NCI-H345 treated with DMSO at 0.1 percent for 48 hours (cell line): ENCODE data around the gene MIPOL1.
"Not testable (repeated sequence)": the region's sequence is repeated elsewhere in the genome, so short reads cannot be mapped to it uniquely, and the experiment has no call there.

ENCODE experiments used
- DNase-seq: peaks from one replicate; lab custom pipeline; 2025; ENCODE audit not compliant: unreplicated experiment; lab: John Stamatoyannopoulos, UW

Gene MIPOL1

DNA sequence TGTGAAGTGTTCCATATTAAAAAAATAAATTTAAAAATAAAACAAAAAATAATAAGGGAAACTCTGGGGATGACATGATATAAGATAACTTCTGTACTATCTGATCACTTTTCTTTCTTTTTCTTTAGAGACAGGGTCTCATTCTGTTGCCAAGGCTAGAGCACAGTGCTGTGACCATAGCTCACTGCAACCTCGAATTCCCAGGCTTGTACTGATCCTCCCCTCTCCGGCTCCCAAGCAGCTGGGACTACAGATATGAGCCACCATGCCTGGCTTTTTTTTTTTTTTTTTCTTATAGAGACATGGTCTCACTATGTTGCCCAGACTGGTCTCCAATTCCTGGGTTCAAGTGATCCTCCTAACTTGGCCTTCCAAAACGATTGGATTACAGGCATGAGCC, 10.4 kb upstream of the MIPOL1 start:
- DNase-seq = no peak

DNA sequence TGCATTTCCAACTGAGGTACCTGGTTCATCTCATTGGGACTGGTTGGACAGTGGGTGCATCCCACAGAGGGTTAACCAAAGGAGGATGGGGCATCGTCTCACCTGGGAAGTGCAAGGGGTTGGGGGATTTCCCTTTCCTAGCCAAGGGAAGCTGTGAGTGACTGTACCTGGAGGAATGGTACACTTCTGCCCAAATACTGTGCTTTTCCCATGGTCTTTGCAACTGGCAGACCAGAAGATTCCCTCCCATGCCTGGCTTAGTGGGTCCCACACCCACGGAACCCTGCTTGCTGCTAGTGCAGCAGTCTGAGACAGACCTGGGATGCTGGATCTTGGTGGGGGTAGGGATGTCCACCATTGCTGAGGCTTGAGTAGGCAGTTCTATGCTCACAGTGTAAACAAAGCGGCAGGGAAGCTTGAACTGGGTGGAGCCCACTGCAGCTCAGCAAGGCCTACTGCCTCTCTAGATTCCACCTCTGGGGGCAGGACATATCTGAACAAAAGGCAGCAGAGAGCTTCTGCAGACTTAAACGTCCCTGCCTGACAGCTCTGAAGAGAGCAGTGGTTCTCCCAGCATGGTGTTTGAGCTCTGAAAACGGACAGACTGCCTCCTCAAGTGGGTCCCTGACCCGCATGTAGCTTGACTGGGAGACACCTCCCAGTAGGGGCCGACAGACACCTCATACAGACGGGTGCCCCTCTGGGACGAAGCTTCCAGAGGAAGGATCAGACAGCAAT, 9.7 kb upstream of the MIPOL1 start:
- not testable (repeated sequence) for DNase-seq

DNA sequence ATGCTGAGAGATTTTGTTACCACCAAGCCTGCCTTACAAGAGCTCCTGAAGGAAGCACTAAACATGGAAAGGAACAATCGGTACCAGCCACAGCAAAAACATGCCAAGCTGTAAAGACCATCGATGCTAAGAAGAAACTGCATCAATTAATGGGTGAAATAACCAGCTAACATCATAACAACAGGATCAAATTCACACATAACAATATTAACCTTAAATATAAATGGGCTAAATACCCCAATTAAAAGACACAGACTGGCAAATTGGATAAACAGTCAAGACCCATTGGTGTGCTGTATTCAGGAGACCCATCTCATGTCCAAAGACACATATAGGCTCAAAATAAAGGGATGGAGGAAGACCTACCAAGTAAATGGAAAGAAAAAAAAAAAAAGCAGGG, 8.0 kb upstream of the MIPOL1 start:
- not testable (repeated sequence) for DNase-seq

DNA sequence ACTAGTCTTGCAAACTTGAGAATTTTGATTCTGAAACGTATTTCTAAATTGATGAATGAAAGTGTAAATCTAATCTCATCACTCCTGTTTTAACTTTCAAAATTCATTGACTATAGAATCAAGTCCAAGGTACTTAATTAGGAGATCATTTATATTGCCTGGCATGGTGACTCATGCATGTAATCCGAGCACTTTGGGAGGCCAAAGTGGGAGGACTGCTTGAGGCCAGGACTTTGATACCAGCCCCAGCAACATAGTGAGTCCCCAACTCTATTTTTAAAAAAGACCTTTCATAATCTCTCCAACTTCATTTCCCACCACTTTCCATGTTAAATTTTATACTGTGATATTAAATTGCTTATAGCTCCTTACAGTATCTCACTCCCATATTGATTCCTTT, 3.0 kb upstream of the MIPOL1 start:
- no peak for DNase-seq

DNA sequence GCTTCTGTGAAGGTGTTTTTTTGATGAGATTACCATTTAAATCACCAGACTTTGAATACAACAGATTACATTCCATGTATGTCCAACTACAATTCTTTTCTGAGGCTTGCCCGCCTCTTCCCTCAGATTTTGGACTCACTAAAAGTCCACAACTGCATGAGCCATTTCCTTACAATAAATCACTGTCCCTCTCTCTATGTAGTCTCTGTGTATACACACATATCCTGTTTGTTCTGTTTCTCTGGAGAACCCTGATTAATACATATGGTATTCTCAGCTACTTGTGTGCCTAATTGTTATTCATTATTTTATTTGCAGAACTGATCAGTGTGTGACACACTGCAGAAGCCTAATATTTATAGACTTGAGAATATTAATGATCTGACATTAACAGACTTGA, 2.4 kb upstream of the MIPOL1 start:
- DNase-seq = no peak

DNA sequence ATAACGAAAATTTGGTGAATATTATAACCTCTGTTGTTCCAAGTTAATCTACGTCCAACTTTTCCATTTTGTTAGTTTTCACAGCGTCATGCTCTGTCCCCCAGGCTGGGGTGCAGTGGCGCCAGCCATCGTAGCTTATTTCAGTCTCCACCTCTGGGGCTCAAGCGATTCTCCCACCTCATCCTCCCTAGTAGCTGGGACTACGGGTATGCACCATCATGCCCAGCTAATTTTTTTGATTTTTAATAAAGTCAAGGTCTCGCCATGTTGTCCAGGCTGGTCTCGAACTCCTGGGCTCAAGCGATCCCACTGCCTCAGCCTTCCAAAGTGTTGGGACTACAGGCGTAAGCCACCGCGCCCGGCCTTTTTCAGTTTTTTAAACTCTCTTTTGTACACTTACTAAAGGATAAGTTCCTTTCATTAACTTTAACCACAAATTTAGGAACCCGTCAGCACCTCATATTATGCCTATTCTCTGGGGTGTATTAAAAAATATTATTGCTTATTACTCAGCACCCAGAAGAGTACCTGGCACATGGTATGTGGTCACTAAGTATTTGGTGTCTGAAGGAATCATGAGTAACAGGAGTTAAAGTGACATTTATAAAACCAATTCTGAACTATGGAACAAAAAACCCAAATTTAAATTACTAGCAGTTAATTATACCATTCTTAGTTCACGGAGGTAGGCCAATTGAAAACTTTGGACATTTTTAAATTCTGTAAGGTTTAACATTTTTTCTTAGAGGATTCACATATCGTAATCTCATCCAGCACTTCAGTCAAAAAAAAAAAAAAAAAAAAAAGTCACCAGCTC, 925 bp upstream of the MIPOL1 start:
- no peak for DNase-seq

DNA sequence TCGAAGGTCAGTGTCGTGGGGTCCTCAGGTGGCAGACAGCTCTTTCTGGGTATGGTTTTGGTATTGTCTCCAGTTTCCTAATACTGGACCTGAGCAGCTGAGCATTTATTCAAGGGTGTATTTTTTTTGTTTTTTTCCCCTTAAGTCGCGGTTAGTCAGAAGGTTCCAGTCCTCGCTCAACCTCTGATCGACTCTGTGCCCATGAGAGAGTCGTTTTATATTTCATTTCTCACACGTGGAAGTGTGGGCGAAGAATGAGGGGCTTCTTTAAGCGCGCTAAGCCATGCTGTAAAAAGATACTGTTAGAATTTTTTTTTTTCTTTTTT, 499 bp downstream of the MIPOL1 start:
- peak; percentile 55 for DNase-seq

DNA sequence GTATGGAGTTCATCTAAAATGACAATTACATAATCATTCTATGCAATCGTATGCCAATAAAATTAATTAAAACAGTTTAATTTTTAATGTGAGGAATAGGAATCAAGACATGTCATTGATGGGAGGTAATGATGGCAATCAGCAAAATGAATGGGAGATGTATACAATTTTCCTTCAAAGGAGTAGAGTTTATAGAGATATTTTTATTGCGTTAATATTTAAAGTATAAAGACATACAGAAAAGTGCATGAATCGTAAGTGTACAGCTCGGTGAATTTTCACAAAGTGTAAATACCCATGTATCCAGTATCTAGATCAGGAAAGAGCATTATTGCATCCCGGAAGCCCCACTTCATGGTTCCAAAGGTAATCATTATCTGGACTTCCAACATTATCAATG, 1.2 kb downstream of the MIPOL1 start:
- DNase-seq = no peak

DNA sequence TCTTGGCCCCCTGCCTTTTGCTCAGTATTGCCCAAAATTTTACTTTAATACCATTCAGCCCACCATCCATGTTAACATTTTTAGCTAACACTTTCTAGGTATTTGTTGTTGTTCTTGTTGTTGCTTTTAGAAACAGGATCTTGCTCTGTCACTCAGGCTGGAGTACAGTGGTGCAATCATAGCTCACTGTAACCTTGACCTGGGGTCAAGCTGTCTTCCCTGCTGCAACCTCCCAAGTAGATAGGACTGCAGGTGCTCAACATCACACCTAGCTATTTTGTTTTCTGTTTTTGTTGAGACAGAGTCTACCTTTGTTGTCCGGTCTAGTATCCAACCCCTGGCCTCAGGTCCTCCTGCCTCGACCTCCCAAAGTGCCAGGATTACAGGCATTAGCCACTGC, 4.0 kb downstream of the MIPOL1 start:
- DNase-seq = no peak

DNA sequence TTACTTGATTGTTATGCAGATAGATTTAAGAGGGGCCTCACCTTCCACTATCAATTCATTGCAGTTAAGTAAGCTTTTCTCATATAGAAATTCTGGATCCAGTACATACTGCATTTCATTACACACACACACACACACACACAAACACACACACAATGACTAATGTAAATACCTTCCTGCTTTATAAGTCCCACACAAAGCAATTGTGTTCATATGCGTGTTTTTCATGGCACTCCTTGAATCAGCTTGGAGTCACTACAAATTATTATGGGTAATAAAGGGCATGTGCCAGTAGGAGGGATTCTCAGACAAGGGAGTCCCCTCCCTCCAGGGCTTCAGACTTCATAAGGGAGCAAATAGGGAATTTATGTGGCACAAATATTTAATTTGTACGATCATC, 4.5 kb downstream of the MIPOL1 start:
- no peak for DNase-seq

DNA sequence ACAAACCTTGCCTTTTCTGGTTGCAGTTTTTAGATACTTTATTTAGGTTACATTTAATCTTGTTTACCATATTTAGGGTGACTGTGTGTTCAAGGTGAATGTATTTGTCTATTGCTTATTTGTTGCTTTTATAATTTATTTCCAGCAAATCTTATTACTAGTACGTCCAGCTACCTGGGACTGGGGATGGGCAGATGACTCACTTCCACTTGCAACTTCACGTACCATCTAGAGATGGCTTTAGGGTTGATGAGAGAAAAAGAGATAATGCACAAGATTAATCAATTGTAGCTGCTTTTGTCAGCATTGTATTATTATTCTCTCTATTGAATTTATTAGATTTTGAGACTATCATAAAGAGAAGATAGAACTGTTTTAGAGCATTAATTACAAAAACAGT, 5.1 kb downstream of the MIPOL1 start:
- DNase-seq = no peak

DNA sequence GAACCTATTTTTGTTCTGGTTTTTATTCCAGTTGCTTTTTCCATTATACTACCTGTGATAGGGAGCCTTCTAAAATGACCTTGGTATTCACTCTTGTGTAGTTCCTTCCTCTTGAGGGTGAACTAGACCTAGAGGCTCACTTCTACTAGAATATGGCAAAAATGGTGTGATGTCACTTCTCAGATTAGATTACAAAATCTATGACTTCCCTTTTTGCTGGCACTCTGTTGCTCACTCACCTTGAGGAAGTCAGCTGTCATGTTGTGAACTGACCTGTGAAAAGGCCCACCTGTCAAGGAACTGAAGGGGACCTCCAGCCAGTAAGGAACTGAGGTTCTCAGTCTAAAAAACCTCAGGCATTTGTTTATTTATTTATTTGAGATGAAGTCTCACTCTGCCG, 5.7 kb downstream of the MIPOL1 start:
- no peak for DNase-seq

DNA sequence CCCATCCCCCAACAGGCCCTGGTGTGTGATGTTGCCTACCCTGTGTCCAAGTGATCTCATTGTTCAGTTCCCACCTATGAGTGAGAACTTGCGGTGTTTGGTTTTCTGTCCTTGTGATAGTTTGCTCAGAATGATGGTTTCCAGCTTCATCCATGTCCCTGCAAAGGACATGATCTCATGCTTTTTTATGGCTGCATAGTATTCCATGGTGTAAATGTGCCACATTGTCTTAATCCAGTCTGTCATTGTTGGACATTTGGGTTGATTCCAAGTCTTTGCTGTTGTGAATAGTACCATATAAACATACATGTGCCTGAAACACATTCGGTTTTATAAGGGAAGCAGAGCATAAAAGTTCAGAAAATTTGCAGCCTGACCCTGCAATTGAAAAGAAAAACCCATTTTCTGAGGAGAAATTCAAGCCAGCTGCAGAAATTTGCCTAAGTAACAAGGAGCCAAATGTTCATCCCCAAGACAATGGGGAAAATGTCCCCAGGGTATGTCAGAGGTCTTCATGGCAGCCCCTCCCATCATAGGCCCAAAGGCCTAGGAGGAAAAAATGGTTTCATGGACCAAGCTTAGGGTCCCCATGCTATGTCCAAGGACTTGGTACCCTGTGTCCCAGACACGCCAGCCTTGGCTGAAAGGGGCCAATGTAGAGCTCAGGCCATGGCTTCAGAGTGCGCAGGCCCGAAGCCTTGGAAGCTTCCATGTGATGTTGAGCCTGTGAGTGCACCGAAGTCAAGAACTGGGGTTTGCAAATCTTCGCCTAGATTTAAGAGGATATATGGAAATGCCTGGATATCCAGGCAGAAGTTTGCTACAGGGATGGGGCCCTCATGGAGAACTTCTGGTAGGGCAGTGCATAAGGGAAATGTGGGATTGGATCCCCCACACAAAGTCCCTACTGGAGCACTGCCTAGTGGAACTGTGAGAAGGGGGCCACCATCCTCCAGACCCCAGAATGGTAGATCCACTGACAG, 8.2 kb downstream of the MIPOL1 start:
- not testable (repeated sequence) for DNase-seq

DNA sequence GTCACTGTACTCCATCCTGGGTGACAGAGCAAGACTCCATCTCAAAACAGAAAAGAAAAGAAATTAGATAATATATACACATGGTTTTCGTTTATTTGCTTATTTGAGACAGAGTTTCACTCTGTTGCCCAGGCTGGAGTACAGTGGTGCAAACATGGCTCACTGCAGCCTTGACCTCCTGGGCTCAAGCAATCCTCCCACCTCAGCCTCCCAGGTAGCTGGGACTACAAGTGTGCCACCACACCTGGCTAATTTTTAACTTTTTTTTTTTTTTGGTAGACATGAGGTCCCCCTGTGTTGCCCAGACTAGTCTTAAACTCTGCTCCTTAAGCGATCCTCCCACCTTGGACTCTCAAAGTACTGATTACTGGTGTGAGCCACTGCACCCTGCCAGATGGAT, 11.9 kb downstream of the MIPOL1 start:
- DNase-seq = not testable (repeated sequence)

DNA sequence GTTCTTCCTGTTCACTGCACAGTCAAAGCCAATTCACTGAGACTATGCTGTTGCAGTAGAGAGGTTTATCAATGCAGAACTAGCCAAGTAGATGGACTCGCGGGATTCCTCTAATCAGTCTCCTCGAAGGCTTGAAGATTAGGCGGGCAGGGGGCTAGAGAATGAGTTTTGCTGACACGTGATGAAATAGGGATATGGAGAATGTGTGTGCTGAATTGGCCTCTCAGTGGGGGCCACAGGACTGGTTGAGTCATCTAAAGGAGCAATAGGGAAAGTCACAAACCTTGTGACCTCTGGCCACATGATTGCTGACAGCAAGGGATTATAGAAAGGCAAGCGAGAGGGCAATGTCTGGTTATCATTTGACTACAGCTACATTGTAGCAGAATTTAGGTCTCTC, 12.7 kb downstream of the MIPOL1 start:
- no peak for DNase-seq

DNA sequence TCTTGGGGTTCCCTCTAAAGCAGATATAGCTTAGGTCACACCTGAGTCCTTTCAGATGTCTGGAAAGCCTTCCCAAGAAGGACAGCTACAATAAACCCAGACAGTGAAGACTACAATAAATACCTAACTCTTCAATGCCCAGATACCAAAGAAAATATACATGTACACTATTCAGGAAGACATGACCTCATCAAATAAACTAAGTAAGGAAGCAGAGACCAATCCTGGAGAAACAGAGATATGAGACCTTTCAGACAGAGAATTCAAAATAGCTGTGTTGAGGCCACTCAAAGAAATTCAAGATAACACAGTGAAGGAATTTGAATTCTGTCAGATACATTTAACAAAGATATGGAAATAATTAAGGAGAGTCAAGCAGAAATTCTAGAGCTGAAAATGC, 15.3 kb downstream of the MIPOL1 start:
- DNase-seq = no peak

DNA sequence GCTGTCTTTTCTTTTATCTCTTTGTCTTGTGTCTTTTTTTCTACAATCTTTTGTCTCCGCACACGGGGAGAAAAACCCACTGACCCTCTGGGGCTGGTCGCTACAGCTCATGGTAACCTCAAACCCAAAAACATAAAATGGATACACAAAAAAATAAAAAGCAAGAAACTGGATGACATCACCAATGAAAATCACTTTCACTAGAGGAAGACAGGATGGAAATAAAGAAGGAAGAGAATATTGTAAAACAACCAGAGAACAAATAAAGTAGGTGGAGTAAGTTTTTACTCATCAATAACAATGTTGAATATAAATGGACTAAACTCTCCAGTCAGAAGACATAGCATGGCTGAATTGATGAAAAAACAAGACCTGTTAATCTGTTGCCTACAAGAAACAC, 17.6 kb downstream of the MIPOL1 start:
- DNase-seq = no peak

DNA sequence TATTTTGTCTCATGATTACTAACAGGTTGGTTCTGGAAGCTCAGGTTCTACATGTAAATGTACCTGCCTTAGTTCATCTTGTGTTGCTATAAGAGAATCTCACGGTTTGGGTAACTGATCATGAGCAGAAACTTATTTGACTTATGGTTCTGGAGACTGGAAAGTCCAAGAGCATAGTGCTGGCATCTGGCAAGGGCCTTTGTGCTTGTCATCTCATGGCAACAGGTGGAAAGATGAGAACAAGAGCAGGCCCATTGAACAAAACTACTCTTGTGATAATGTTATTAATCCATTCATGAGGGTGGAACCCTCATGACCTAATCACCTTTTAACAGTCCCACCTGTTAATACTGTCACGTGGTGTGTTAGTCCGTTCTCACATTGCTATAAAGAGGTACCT, 23.3 kb downstream of the MIPOL1 start:
- DNase-seq = no peak

DNA sequence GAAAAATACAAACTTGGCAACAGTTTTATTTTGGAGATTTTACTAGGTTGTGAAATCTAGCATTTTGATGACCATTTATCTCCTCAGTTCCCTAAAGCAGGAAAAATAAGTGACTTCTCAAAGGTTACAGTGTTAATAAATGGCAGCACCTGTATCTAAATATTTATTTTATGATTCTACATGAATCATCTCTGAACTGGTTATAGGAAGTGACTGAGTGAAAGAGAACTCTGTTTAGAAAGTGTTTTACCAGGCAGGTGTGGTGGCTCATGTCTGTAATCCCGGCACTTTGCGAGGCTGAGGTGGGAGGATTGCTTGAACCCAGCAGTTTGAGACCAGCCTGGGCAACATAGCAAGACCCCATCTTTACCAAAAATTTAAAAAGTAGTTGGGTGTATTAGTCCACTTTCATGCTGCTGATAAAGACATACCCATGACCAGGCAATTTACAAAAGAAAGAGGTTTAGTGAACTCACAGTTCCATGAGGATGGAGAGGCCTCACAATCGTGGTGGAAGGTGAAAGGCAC, 26.3 kb downstream of the MIPOL1 start:
- no peak for DNase-seq

DNA sequence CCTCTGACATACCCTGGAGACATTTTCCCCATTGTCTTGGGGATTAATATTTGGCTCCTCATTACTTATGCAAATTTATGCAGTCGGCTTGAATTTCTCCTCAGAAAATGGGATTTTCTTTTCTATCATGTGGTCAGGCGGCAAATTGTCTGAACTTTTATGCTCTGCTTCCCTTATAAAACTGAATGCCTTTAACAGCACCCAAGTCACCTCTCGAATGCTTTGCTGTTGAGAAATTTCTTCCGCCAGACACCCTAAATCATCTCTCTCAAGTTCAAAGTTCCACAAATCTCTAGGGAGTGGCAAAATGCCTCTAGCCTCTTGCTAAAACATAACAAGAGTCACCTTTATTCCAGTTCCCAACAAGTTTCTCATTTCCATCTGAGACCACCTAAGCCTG, 27.9 kb downstream of the MIPOL1 start:
- DNase-seq = not testable (repeated sequence)

DNA sequence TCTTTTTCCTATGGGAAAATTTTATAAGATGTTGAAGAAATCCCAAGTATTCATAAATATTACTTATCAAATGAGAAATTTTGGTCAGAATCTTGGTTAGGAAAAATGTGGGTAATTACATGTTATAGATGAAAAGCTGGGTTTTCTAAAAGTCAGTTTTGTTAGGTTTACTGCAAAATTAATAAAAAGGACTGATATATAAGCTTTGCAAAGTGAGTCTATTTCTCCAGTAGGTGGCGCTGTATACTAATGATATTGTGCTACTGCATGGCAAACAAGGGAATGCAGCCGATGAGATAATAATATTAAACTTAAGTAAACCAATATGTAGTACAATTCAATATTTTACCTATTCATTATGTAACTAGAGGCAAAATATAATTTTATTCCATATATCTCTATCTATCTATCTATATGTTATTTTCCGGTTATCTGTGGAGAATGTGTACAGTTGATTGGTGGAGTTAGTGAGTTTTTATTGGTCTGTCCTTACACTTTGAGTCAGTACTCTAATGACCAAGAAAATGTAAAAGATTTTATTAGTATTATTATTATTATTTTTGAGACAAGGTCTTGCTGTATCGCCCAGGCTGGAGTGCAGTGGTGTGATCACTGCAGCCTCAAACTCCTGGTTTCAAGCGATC, 32.9 kb downstream of the MIPOL1 start:
- DNase-seq = peak; percentile 73
